ENCODE data around the gene WFIKKN1. TPM values are rescaled to one million over a fixed set of nuclear protein-coding genes. Genes with fewer than 3 reads are reported as not detected.

The WFIKKN1 gene
- total and polyA plus RNA-seq, 10 donors = 0.15 to 1.8 (median 0.94) TPM

GRCh38 chr16:590188-590814, 40.5 kb upstream of the WFIKKN1 start:
- Histone ChIP-seq H3K9me3 (no peaks in the 10 kb centered on the region), H3K4me1 (peaks cover 26 to 71% (median 58%) of the 10 kb centered on the region in 6 donors), H3K4me3 (peak overlapping the region; percentile 51 to 96 (median 72)), H3K27me3 (replicated peaks in 1 of 7) (peaks cover 0 to 7% (median 0%) of the 10 kb centered on the region in 7 donors), H3K36me3 (peaks cover 0 to 13% (median 0%) of the 10 kb centered on the region in 6 donors), H3K27ac (peak overlapping the region; percentile 35 to 100 (median 86))
- peak; percentile 92 for DNase-seq
- TF ChIP-seq POLR2AphosphoS5 (IDR thresholded peaks at IDR 0.05) = no peak
- TF ChIP-seq CTCF (IDR thresholded peaks at IDR 0.05 in 8 of 11, conservative IDR thresholded peaks at IDR 0.05 in 3 of 11) = peak in 1 of 11 experiments; percentile 0
- WGBS, 5 donors = 0 to 3% (median 1%) methylated on average over 14 to 71 of the region's 71 CpGs
- intact Hi-C loops (cut with DNase I; ENCODE audit: low total_unique reads) = no loop called here

DNA sequence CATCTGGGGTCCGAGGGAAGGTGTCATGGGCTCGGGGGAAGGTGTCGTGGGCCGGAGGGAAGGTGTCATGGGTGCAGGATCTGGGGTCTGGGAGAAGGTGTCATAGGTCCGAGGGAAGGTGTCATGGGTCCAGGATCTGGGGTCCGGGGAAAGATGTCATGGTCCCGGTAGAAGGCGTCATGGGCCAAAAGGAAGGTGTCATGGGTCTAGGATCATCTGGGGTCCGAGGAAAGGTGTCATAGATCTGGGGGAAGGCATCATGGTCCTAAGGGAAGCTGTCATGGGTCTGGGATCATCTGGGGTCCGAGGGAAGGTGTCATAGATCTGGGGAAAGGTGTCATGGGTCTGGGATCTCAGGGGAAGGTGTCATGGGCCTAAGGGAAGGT, 40.0 kb upstream of the WFIKKN1 start:
- 52 to 67% (median 60%) methylated on average over 10 of the region's 10 CpGs for WGBS, 5 donors
- TF ChIP-seq POLR2AphosphoS5 (IDR thresholded peaks at IDR 0.05) (no peak), POLR2A (IDR thresholded peaks at IDR 0.05) (no peak), CTCF (IDR thresholded peaks at IDR 0.05 in 8 of 11, conservative IDR thresholded peaks at IDR 0.05 in 3 of 11) (no peak)
- peaks cover 0 to 2% (median 0%) of the 10 kb centered on the region in 7 donors for H3K27me3 ChIP-seq (replicated peaks in 1 of 7)
- H3K36me3 ChIP-seq = peaks cover 0 to 13% (median 0%) of the 10 kb centered on the region in 6 donors
- intact Hi-C loops (cut with DNase I; ENCODE audit: low total_unique reads) = no loop called here
- DNase-seq = no peak
- no peaks in the 10 kb centered on the region for H3K9me3 ChIP-seq
- H3K4me1 ChIP-seq = peaks cover 26 to 76% (median 60%) of the 10 kb centered on the region in 6 donors
- H3K27ac ChIP-seq = peak overlapping the region in 4 of 8 donors; percentile 85 to 100 (median 98)
- H3K4me3 ChIP-seq = peak overlapping the region; percentile 51 to 96 (median 72)

DNA sequence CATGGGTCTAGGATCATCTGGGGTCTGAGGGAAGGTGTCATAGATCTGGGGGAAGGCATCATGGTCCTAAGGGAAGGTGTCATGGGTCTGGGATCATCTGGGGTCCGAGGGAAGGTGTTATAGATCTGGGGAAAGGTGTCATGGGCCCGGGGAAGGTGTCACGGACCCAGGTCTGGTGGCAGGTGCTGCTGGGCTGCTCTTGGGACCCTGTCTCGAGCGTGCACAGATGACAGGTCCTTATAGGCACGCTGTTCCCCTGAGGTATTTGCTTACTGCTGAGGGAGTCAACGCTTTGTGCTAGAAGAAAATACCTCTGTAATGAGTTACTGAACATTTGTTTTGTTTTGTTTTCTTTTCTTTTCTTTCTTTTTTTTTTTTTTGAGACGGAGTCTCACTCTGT, 39.6 kb upstream of the WFIKKN1 start:
- Histone ChIP-seq H3K27me3 (replicated peaks in 1 of 7) (no peaks in the 10 kb centered on the region), H3K36me3 (peaks cover 0 to 14% (median under 1%) of the 10 kb centered on the region in 6 donors), H3K27ac (peak overlapping the region in 1 of 8 donors; percentile 98), H3K9me3 (no peaks in the 10 kb centered on the region), H3K4me3 (peak overlapping the region in 4 of 8 donors; percentile 68 to 96 (median 82)), H3K4me1 (peaks cover 26 to 80% (median 62%) of the 10 kb centered on the region in 6 donors)
- no peak for TF ChIP-seq CTCF (IDR thresholded peaks at IDR 0.05 in 8 of 11, conservative IDR thresholded peaks at IDR 0.05 in 3 of 11)
- no peak for TF ChIP-seq POLR2AphosphoS5 (IDR thresholded peaks at IDR 0.05)
- no peak for TF ChIP-seq POLR2A (IDR thresholded peaks at IDR 0.05)
- intact Hi-C loops (cut with DNase I; ENCODE audit: low total_unique reads) = no loop called here
- 77 to 95% (median 87%) methylated on average over 7 to 8 of the region's 8 CpGs for WGBS, 5 donors
- DNase-seq = no peak

DNA sequence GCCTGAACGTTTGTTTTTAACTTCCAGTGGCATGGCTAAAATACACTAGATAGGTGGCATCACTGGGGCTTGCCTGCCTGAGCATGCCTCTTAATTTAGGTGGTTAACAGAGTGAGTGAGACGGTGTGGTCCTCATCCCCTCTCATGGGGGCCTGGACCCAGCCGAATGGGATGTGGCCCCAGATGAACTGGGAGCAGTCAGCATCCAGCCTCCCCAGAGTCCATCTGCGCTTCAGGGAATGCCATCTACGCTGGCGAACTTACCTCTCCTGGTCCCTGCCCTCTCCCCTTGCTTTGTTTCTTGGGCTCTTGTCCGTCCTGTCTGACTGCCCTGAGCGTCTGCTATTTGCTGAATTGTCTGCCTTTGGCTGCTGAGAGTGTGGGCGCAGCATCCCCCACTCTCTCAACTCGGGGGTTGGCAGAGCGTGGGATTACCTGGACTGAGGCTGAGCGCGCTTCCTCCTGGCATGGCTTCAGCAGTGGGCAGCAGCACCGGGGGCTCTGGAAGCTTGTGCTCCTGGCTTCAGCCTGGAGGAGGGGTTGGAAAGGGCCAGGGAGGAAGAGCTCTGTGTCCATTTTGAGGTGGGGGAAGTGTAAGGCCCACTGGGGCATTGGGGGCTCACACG, 38.8 kb upstream of the WFIKKN1 start:
- H3K36me3 ChIP-seq = peaks cover 0 to 22% (median 2%) of the 10 kb centered on the region in 6 donors
- intact Hi-C loops (cut with DNase I; ENCODE audit: low total_unique reads) = no loop called here
- no peaks in the 10 kb centered on the region for H3K27me3 ChIP-seq (replicated peaks in 1 of 7)
- no peak for TF ChIP-seq POLR2AphosphoS5 (IDR thresholded peaks at IDR 0.05)
- no peak for TF ChIP-seq CTCF (IDR thresholded peaks at IDR 0.05 in 8 of 11, conservative IDR thresholded peaks at IDR 0.05 in 3 of 11)
- no peak for TF ChIP-seq POLR2A (IDR thresholded peaks at IDR 0.05)
- WGBS, 5 donors = 77 to 95% (median 77%) methylated on average over 12 to 15 of the region's 15 CpGs
- H3K4me3 ChIP-seq = peak overlapping the region in 2 of 8 donors; percentile 6 to 32
- H3K9me3 ChIP-seq = no peaks in the 10 kb centered on the region
- peak; percentile 77 for DNase-seq
- peaks cover 26 to 84% (median 64%) of the 10 kb centered on the region in 6 donors for H3K4me1 ChIP-seq
- H3K27ac ChIP-seq = peak overlapping the region in 6 of 8 donors; percentile 41 to 84 (median 72)

All from spleen (tissue), 11 donors.